CD4-positive, alpha-beta T cell treated with Interleukin-15 for 1 hour (primary cell): ENCODE measurements around the gene UNC93B1.
A peak's percentile ranks its signal among the peaks of the same experiment; 100 is the strongest.

Experiments
- DNase-seq: peaks from one replicate; pipeline ENCODE4 v3.0.0-alpha.2; 2020

Gene UNC93B1

GRCh38 chr11:68040101-68040956 lies 36.4 kb upstream of the UNC93B1 start:
- peak; percentile 56 for DNase-seq

- DNase-seq = no peak
Measured at GRCh38 chr11:68039526-68040086, 35.7 kb upstream of the UNC93B1 start.

GRCh38 chr11:68038718-68039525 lies 35.0 kb upstream of the UNC93B1 start, which contains the start of gene TCIRG1:
Gene TCIRG1, plus strand, starts transcription at chr11:68039025. Its CDS starts 2,247 bp downstream, at chr11:68041272.
- peak; percentile 68 for DNase-seq

GRCh38 chr11:68038226-68038717 lies 34.4 kb upstream of the UNC93B1 start:
- no peak for DNase-seq

- no peak for DNase-seq
Measured at GRCh38 chr11:68037411-68038225, 33.7 kb upstream of the UNC93B1 start.

- peak; percentile 80 for DNase-seq
Measured at GRCh38 chr11:68036717-68037239, 32.9 kb upstream of the UNC93B1 start.

GRCh38 chr11:68036141-68036716 lies 32.3 kb upstream of the UNC93B1 start:
- DNase-seq = peak; percentile 41

- no peak for DNase-seq
Measured at GRCh38 chr11:68035266-68035876, 31.5 kb upstream of the UNC93B1 start.

- DNase-seq = no peak
Measured at GRCh38 chr11:68033708-68034045, 29.8 kb upstream of the UNC93B1 start.

- DNase-seq = no peak
Measured at GRCh38 chr11:68032997-68033707, 29.3 kb upstream of the UNC93B1 start.

GRCh38 chr11:68032003-68032402 lies 28.1 kb upstream of the UNC93B1 start:
- DNase-seq = no peak

- DNase-seq = no peak
Measured at GRCh38 chr11:68031144-68031464, 27.2 kb upstream of the UNC93B1 start.

GRCh38 chr11:68030318-68031143 lies 26.6 kb upstream of the UNC93B1 start, which contains the start of gene NDUFS8:
Gene NDUFS8, plus strand, starts transcription at chr11:68030681. Its CDS starts 1,471 bp downstream, at chr11:68032152.
- DNase-seq = peak; percentile 98

GRCh38 chr11:68028802-68029545 lies 25.1 kb upstream of the UNC93B1 start:
- DNase-seq = no peak

- DNase-seq = no peak
Measured at GRCh38 chr11:68027667-68028066, 23.8 kb upstream of the UNC93B1 start.

GRCh38 chr11:68026391-68027105 lies 22.7 kb upstream of the UNC93B1 start:
- DNase-seq = no peak

- no peak for DNase-seq
Measured at GRCh38 chr11:68025047-68025446, 21.1 kb upstream of the UNC93B1 start.

- DNase-seq = no peak
Measured at GRCh38 chr11:68024508-68024907, 20.6 kb upstream of the UNC93B1 start.
